ENCODE results near the gene SCARB1. TPM values are rescaled to one million over a fixed set of nuclear protein-coding genes. Genes with fewer than 3 reads are reported as not detected.
"Not testable (repeated sequence)": the region's sequence is repeated elsewhere in the genome, so short reads cannot be mapped to it uniquely, and the experiment has no call there.

The SCARB1 gene
- 19.8 TPM for polyA plus RNA-seq (2013, experiment 1 of 2; ENCODE audit: insufficient read length)
- polyA plus RNA-seq (2013, experiment 2 of 2; ENCODE audit: insufficient read length): 17.1 TPM

GRCh38 chr12:124863416-124864325 is at the start of gene SCARB1:
SCARB1 (minus strand) TSS chr12:124863864; CDS start chr12:124863720, 144 bp downstream.
- DNase-seq: peak; percentile 84

GRCh38 chr12:124912529-124913287 is 49.0 kb upstream of the SCARB1 start:
- DNase-seq: not testable (repeated sequence)

- not testable (repeated sequence) for DNase-seq
These were observed 47.9 kb upstream of the SCARB1 start for GRCh38 chr12:124911521-124911920.

- DNase-seq: no peak
These were observed 47.2 kb upstream of the SCARB1 start for GRCh38 chr12:124910561-124911478.

DNA sequence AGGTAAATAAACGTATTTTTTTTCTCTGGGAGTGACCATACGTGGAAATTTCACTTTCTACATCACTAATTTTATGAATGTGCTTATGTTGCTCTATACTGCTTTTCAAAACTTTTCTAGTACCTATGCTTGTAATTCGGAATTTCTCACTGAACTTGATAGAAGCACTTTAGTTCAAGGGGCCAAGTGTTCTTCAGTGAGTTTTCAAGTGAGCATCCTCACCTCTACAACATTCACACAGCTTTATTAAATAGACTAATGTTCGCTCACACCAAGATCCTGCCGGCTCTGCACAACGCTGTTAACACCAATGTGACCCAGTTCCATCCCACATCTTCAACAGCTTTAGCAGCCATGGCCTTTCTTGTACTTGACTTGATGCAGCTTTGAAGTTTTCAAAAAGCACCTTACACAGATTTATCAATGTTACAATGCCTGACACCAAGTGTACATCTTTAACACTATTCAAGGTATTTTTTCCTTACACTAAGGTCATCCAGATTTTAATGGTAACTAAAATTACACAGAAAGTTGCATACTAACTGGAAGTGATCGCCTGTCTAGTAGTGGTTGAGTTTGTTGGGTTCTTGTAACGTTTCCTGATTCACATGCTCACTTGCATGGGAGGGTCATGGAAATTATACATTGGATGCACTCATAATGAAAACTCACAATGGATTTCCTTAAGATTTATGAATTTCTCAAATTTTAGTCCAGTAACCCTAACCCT is 46.3 kb upstream of the SCARB1 start:
- no peak for DNase-seq

DNA sequence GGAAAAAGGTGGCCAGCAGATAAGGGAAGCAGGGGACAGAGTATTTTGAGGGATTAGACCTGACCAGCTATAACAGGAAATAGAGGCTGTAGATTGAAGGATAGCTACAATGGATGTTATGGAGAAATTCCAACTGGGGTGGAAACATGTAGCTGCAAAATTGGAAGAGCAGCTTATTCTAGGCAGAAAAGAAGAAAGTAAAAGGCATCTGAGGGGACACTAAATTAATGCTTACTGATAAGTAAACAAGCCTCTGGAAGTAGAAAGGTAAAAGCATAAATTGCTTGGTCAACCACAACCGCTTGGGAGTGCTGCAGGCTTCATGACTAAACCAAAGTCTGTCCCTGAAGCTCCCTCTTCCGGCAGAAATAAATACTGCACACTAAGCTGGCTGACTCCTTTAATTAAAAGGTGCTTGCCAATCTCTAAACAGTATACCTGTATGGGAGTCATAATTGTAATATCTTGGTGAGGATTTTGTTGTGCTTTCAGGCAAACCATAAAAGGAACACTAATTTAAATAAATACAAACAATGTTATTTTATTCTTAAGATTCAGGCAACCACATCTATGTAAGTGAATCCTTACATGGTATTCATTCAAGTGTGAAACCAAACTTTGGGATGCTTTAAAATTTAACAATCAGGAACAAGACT is 43.1 kb upstream of the SCARB1 start:
- DNase-seq: peak; percentile 85

DNA sequence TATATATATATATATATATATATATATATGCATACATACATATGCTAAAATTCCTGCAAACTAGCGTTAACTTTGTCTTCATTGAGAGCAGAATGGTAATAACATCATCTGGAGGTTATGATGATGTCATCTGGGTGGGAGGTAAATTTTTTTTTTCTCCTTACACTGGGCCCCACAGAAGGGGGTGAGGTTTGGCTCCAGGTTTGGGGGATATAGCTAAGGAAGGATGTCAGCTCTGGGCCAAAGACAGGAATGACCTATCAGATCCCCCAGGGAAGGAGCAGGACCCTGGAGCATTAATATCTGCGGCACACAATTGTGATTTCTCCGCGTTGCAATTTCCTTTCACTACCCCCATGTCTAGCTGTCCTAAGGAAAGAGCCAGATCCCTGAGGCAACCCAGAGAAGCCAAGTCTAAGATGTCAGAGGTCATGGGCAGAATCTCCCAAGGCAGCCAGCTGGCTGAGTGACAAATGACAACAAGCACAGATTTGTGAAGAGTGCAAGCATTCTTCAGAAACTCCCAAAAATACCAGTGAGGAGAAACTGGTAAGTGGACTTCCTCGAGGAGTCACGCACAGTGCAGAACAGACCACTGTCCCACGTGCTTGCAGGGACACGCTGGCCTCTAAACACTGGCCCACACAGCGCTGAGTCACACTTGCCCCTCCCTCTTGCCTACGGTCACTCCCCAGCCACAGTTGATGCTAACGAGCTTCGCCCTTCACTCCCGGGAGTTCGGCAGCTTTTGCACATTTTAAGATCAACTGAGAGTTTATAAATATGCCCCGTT is 40.8 kb upstream of the SCARB1 start:
- DNase-seq: peak; percentile 71

DNA sequence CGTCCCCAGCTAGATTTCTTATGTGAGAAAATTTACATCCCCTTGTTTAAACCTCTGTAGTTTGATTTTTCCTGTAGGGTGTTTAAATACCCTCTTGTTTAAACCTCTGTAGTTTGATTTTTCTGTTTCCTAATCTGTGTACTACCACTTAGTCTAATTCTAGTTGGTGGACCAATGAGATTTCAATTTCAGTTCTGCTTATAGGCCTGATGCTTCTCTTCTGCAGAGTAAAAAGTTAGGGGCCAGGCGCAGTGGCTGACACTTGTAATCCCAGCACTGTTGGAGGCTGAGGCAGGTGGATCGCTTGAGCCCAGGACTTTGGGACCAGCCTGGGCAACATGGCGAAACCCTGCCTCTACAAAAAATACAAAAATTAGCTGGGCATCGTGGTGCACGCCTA is 39.3 kb upstream of the SCARB1 start:
- no peak for DNase-seq

DNA sequence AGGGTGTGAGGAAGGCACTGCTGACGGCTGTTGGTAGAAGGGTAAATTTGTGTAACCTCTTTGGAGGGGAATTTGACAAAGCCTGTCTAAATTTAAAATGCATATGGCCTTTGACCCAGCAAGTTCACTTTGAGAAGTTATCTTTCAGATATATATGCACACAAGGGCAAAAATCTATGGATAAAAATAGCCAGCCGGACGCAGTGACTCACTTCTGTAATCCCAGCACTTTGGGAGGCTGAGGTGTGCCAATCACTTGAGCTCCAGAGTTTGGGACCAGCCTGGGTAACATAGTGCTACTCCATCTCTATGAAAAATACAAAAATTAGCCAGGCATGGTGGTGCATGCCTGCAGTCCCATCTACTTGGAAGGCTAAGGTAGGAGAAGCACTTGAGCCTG is 37.3 kb upstream of the SCARB1 start:
- no peak for DNase-seq

DNA sequence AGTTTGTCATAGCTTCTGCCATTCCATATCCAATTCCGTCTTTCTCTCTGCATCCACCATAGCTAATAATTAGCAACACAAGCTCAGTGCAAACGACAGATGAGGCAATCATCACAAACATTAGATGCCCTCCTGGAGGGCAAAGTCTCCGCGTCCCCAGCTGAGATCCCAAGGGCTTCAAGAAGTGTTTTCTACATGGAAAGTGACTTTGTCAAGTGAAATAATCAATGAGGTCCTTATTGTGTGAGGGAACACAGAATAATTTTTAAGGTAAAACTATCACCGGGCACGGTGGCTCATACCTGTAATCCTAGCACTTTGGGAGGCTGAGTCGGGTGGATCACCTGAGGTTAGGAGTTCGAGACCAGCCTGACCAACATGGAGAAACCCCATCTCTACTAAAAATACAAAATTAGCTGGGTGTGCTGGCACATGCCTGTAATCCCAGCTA is 36.7 kb upstream of the SCARB1 start:
- DNase-seq: not testable (repeated sequence)

- DNase-seq: no peak
These were observed 35.2 kb upstream of the SCARB1 start for GRCh38 chr12:124898923-124899294.

- no peak for DNase-seq
These were observed 34.7 kb upstream of the SCARB1 start for GRCh38 chr12:124898200-124898922.

DNA sequence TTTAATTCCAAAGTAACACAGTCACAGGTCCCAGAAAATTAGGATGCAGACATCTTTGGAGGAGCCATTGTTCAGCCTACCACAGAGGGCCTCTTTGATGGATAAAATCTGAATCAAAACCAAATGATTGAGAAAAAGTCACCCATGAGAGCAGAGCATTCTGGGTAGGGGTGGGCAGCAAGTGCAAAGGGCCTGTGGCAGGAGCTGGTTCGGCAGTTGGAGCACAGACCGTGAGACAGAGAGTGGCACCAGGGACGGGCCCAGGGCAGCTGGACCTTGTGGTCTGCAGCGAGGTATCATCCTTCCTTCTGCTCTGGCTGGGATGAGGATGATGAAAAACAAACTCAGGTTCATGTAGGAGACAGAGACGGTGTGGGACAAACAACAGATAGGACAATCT is 32.8 kb upstream of the SCARB1 start:
- no peak for DNase-seq

DNA sequence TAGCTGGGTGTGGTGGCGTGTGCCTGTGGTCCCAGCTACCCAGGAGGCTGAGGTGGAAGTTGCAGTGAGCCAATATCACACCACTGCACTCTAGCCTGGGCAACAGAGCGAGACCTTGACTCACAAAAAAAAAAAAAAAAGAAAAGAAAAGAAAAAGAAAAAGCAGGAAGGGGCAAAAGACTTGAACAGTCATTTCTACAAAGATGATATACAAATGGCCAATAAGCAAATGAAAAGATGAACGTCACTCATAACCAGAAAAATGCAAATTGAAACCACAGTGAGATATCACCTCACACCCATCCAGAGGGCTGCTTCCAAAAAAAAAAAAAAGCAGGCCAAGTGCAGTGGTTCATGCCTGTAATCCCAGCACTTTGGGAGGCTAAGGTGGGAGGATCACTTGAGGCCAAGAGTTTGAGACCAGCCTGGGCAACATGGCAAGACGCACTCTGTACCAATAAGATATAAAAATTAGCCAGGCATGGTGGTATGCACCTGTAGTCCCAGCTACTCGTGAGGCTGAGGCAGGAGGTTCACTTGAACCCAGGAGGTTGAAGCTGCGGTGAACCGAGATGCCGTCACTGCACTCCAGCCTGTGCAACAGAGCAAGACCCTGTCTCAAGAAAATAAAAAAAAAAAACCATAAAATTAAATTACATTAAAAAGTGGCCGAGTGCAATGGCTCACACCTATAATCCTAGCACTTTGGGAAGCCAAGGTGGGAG is 30.3 kb upstream of the SCARB1 start:
- no peak for DNase-seq

GRCh38 chr12:124888260-124888659 is 24.6 kb upstream of the SCARB1 start:
- no peak for DNase-seq

GRCh38 chr12:124887766-124888165 is 24.1 kb upstream of the SCARB1 start:
- not testable (repeated sequence) for DNase-seq

DNA sequence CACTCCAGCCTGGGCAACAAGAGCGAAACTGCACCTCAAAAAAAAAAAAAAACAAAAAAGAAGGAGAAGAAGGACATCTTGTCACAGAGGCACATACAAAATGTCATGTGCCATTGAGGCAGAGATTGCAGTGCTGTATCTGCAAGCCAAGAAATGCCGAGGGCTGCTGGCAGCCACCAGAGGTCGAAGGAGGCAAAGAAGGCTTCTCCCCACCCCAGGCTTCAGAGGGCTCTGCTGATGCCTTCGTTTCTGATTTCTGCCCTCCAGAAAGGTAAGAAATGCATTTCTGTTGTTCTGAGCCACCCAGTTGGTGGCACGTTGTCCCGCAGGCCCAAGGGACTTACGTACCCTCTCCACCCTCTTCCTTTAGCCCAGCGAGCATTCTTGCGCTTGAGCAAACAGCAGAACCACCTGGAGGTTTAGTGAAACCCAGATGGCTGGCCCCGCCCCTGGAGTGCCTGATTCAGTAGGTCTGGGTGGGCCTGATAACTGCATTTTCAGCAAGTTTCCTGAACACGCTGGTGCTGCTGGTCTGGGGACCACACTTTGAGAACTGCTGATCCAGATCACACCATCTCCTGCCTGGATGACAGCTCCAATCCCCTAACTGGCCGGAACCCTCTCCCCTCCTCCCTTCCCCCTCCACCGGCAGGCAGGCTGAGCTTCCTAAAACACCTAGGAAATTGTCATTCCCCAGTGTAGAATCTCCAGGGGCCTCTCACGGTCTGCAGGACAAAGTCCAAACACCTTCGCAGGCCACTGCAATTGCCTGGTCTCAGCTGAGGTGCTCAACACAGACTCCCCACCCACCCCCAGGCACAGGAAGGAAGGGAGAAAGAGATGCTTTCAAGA is 21.1 kb upstream of the SCARB1 start:
- DNase-seq: no peak
